ENCODE measurements around the gene MT1M.

MT1M gene

DNA sequence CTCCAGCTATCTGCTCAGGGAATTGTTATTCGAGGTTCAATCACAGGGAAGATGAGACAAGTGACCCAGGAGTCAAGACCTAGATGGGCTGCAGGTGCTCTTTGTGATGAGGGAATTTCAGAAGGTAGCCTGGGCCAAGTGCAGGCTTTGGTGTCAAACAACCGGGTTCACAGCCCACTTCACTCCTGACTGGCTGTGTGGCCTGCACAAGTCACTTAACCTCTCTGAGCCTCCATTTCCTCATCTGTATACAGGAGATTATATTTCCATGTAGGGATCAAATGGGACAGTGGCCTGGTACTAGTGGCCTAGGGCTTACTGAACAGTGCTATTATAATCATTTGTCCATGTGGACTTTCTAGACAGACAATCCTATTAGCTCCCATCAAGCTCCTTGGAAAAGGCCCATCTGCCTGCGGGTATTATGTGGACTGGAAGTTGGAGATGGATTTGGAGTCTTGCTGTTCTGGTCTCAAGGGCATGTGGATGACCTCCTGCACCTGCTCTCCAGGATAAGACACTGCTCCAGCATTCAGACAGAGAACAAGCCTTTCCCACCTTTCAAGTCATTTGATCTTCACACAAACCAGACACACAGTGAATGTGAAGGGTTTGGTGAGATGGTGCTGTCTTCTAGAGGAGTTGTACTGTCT is 46.7 kb downstream of the MT1M start:
- H3K4me1 ChIP-seq (ENCODE audit: insufficient read depth, low read length): peaks cover 19% of the 10 kb centered on the region
- no peaks in the 10 kb centered on the region for H3K9me3 ChIP-seq (ENCODE audit: control insufficient read depth, insufficient read depth, low read length)
- H3K9ac ChIP-seq (ENCODE audit: low read depth, low read length): no peak overlapping the region
- no peaks in the 10 kb centered on the region for H3K36me3 ChIP-seq (ENCODE audit: insufficient read depth, low read length)

DNA sequence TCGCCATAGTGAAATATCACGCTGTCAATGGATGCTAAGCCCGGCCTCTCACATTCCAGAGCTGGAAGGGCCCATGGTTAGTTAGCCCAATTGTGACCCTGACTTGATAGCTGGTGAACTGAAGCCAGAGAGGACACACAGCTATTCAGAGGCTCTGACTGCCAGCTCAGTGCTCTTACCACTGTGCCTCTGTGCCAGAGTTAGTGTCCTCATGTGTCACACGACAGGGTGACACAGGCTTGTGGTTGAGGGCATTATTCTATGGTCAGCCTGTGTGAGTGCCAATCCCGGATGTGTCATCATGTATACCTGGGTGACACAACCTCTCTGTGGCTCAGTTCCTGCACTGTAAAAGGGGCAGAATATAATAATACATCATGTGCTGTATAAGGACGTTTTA is 47.4 kb downstream of the MT1M start:
- Histone ChIP-seq H3K9me3 (ENCODE audit: control insufficient read depth, insufficient read depth, low read length) (no peaks in the 10 kb centered on the region), H3K9ac (ENCODE audit: low read depth, low read length) (no peak overlapping the region), H3K4me1 (ENCODE audit: insufficient read depth, low read length) (peaks cover 16% of the 10 kb centered on the region), H3K36me3 (ENCODE audit: insufficient read depth, low read length) (no peaks in the 10 kb centered on the region)

DNA sequence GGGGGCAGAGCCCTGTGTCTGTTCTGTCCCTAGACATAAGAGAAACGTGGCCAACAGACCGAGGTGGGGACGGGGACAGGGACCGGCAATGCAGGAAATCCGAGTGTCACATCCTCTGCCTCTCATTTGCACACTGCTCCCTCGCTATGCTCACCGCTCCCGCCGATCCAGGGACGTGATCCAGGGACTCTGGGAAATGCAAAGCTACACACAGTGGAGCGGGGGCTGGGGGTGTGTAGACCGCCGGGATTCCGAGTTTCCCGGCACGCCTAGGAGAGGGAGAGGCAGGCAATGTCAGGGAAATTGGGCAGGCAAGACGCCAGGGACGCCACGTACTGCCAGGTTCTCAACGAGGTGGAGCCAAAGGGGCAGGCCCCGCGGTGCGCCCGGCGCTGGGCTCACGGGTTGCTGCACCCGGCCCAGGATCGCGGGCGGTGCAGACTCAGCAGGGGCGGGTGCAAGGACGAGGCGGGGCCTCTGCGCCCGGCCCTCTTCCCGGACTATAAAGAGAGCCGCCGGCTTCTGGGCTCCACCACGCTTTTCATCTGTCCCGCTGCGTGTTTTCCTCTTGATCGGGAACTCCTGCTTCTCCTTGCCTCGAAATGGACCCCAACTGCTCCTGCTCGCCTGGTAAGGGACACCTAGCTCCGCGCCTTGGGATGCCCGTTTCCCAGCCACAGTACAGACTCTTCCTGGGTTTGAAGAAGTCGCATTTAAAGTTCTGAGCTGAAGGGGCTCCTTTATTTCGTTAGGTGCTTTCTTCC is 49.7 kb downstream of the MT1M start, which contains the start of gene MT1X:
Gene MT1X, plus strand, starts transcription at position 532 of the 764 bp plus-strand sequence. Its CDS starts 71 bp downstream, at position 603.
- Histone ChIP-seq H3K36me3 (ENCODE audit: insufficient read depth, low read length) (no peaks in the 10 kb centered on the region), H3K9me3 (ENCODE audit: control insufficient read depth, insufficient read depth, low read length) (0 out of 2 replicates have a peak, but pooled peaks cover 2% of the 10 kb centered on the region), H3K9ac (ENCODE audit: low read depth, low read length) (peak within 1 kb of the TSS; percentile 90), H3K4me1 (ENCODE audit: insufficient read depth, low read length) (peaks cover 16% of the 10 kb centered on the region)

DNA sequence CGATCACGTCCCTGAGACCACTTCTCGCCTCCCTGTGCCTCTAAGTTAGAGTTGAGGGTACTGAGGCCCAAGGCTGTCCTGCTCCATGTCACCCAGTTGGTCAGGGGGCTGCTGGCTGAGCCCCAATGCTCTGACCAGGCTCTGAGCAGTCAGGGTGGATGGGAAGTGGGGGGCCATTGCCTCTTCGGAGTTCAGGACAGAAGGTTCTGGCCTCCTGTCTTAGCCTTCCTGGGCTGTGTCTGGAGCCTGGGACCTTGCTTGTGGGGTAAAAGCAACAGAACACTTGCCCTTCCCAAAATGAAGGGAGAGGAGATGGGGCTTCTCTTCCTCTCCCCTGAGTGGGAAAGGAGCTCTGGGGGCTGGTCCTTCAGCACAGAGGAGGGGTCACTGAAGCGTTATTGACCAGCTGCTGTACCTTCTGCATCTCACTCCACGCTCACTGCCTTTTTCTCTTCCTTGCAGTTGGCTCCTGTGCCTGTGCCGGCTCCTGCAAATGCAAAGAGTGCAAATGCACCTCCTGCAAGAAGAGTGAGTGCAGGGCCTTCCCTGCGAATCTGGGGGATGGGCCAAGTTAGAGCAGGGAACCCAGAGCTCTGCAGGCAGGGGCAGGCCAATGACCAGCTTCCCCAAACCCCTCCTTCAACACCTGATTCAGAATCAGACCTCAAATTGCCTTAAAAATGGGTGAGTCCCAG is 50.4 kb downstream of the MT1M start:
- Histone ChIP-seq H3K9me3 (ENCODE audit: control insufficient read depth, insufficient read depth, low read length) (0 out of 2 replicates have a peak, but pooled peaks cover 2% of the 10 kb centered on the region), H3K36me3 (ENCODE audit: insufficient read depth, low read length) (no peaks in the 10 kb centered on the region), H3K4me1 (ENCODE audit: insufficient read depth, low read length) (peaks cover 12% of the 10 kb centered on the region), H3K9ac (ENCODE audit: low read depth, low read length) (peak overlapping the region; percentile 90)

All from ES-I3 (cell line).